Neuron (in vitro differentiated cells): ENCODE results near the gene GALR3.
A peak's percentile ranks its signal among the peaks of the same experiment; 100 is the strongest.

Source experiments
- H2AFZ ChIP-seq: one replicate; pipeline ENCODE4 v1.6.1; 2013; ENCODE audit warnings: low read depth, mild to moderate bottlenecking, inconsistent platforms, low read length, moderate library complexity
- H3K27me3 ChIP-seq: one replicate; pipeline ENCODE4 v1.6.1; 2013; ENCODE audit warnings: low read length; ENCODE audit not compliant: insufficient read depth
- H3K36me3 ChIP-seq: one replicate; pipeline ENCODE4 v1.6.1; 2013; ENCODE audit warnings: low read length; ENCODE audit not compliant: insufficient read depth
- H3K4me1 ChIP-seq: one replicate; pipeline ENCODE4 v1.6.1; 2013; ENCODE audit warnings: low read length; ENCODE audit not compliant: insufficient read depth
- H3K4me3 ChIP-seq: 2 replicates; pipeline ENCODE4 v1.5.1; 2013; ENCODE audit warnings: mild to moderate bottlenecking, low read length, moderate library complexity
- H3K9me3 ChIP-seq: one replicate; pipeline ENCODE4 v1.6.1; 2013; ENCODE audit warnings: low read length

The GALR3 gene

DNA sequence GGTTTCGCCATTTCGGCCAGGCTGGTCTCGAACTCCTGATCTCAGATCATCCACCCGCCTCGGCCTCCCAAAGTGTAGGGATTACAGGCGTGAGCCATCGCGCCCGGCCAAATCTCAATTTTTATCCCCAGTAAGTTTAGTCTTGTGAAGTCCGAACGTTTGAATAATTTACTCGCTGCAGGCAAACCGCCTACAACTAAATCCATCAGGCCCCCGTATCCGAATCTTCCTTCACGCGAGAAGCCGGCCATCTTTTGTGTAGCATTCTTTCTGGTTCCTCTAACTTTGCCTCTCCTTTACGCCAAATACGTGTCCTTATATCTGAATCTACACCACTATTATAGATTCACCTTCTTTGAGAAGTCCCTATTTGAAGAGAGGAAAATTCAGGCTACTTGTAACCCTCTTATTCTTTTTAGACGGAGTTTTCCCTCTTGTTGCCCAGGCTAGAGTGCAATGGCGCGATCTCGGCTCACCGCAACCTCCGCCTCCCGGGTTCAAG is 25.5 kb downstream of the GALR3 start:
- Histone ChIP-seq H2AFZ (no peak overlapping the region), H3K27me3 (no peaks in the 10 kb centered on the region), H3K9me3 (no peaks in the 10 kb centered on the region), H3K36me3 (peaks cover 29% of the 10 kb centered on the region), H3K4me1 (peaks cover 17% of the 10 kb centered on the region), H3K4me3 (peak overlapping the region; percentile 79)

DNA sequence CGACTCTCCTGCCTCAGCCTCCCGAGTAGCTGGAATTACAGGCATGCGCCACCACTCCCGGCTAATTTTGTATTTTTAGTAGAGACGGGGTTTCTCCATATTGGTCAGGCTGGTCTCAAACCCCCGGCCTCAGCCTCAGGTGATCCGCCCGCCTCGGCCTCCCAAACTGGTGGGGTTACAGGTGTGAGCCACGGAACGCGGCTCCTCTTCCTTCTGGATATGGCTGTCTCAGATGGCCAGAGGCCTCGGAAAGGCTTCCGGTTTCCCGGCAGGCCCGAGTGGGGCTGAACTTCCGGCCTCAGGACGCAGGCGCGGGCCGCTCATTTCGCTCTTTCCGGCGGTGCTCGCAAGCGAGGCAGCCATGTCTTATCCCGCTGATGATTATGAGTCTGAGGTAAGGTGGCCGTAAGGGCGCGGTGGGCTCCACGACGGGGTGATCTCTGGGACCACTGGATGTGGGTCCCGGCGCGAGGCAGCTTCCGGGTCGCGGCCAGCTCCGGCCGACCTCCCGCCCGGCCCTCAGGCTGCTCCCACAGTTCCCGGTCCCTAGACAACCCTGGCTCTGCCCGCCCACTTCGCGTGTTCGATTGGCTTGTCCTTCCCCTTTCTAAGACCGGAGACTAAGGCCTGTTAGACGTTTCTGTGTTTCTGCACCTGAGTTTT is 26.0 kb downstream of the GALR3 start, which contains the start of gene EIF3L:
Gene EIF3L (plus strand): TSS at position 331 of the 663 bp plus-strand sequence. CDS start 31 bp downstream, at position 362.
- H3K4me3 ChIP-seq = peak within 1 kb of the TSS; percentile 79
- peaks cover 33% of the 10 kb centered on the region for H3K36me3 ChIP-seq
- H2AFZ ChIP-seq = no peak within 1 kb of the TSS
- H3K27me3 ChIP-seq = no peaks in the 10 kb centered on the region
- H3K4me1 ChIP-seq = peaks cover 17% of the 10 kb centered on the region
- no peaks in the 10 kb centered on the region for H3K9me3 ChIP-seq

- Histone ChIP-seq H3K4me3 (peak overlapping the region; percentile 20), H3K36me3 (peaks cover 48% of the 10 kb centered on the region)
Measured at GRCh38 chr22:37850801-37851200, 27.6 kb downstream of the GALR3 start.

DNA sequence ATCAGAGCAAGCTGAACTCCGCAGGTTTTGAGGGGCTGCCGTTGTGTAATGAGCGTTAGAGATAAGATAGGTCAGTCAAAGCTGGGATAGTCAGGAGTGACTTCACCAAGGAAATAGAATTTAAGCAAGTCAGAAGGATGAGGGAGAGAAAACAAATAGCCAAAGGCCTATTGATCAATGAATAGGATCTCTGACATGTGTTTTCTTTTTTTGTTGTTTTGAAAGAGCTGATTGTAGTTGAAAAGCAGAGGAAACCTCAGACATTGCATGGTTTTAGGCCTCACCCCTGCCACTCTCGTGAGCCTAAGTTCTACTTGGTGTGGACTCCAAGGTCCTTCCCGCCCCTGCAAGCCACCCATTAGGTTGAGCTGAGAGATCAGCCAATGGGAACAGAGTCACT is 29.2 kb downstream of the GALR3 start:
- no peak overlapping the region for H2AFZ ChIP-seq
- H3K27me3 ChIP-seq = no peaks in the 10 kb centered on the region
- peaks cover 17% of the 10 kb centered on the region for H3K4me1 ChIP-seq
- H3K9me3 ChIP-seq = no peaks in the 10 kb centered on the region
- peaks cover 55% of the 10 kb centered on the region for H3K36me3 ChIP-seq
- H3K4me3 ChIP-seq = no peak overlapping the region

More at GRCh38 chr22:37850801-37851200, 27.6 kb downstream of the GALR3 start:
- no peaks in the 10 kb centered on the region for H3K9me3 ChIP-seq
- peaks cover 17% of the 10 kb centered on the region for H3K4me1 ChIP-seq
- H2AFZ ChIP-seq = no peak overlapping the region
- H3K27me3 ChIP-seq = no peaks in the 10 kb centered on the region

DNA sequence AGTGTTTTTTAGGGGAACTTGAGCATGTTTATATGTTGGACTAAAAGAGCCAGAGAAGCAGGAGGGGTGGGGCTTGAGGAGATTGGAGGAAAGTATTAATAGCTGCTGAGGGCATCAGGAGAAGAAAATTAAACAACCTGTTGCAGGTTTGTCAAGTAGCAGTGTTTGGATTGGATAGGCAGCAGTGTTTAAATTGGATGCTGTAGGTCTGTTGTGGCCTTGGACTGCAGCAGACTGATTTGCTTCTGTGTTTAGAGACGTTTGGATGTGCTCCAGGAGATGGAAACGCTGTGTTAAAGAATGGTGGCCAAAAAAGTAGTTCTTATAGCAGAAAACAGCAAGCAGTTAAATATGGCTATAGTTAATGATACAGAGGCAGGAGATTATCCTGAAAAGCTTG is 31.8 kb downstream of the GALR3 start:
- peaks cover 71% of the 10 kb centered on the region for H3K36me3 ChIP-seq
- no peaks in the 10 kb centered on the region for H3K9me3 ChIP-seq
- H3K4me1 ChIP-seq = peaks cover 9% of the 10 kb centered on the region
- H3K27me3 ChIP-seq = no peaks in the 10 kb centered on the region
- no peak overlapping the region for H2AFZ ChIP-seq
- no peak overlapping the region for H3K4me3 ChIP-seq

DNA sequence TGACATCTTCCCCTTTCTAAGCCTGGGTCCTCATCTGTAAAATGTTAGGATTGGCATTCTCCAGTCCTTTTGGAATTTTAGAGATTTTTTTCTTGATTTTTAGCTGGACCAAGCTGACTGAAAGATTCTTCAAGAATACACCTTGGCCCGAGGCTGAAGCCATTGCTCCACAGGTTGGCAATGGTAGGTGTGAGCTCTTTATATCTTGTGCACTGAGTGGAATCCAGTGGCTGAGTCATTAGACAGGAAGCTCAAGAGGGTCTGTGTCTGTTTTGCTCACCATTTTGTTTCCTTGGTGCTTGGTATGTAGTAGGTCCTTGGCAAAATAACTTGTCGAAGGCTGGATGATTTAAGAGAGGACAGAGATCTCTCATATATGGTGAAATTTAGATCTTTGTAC is 32.3 kb downstream of the GALR3 start:
- Histone ChIP-seq H3K27me3 (no peaks in the 10 kb centered on the region), H3K4me1 (peaks cover 4% of the 10 kb centered on the region), H3K9me3 (no peaks in the 10 kb centered on the region), H3K4me3 (no peak overlapping the region), H2AFZ (no peak overlapping the region), H3K36me3 (peaks cover 75% of the 10 kb centered on the region)

GRCh38 chr22:37860796-37861421 is 37.7 kb downstream of the GALR3 start:
- H3K9me3 ChIP-seq = no peaks in the 10 kb centered on the region
- no peak overlapping the region for H2AFZ ChIP-seq
- H3K4me1 ChIP-seq = peaks cover 5% of the 10 kb centered on the region
- H3K27me3 ChIP-seq = no peaks in the 10 kb centered on the region
- H3K36me3 ChIP-seq = peaks cover 74% of the 10 kb centered on the region
- H3K4me3 ChIP-seq = no peak overlapping the region

- Histone ChIP-seq H2AFZ (no peak overlapping the region), H3K4me1 (peaks cover 5% of the 10 kb centered on the region), H3K9me3 (no peaks in the 10 kb centered on the region), H3K36me3 (peaks cover 80% of the 10 kb centered on the region), H3K27me3 (no peaks in the 10 kb centered on the region), H3K4me3 (no peak overlapping the region)
Measured at GRCh38 chr22:37862570-37863325, 39.6 kb downstream of the GALR3 start.

GRCh38 chr22:37865510-37865909 is 42.3 kb downstream of the GALR3 start:
- Histone ChIP-seq H3K36me3 (peaks cover 83% of the 10 kb centered on the region), H3K4me1 (peaks cover 5% of the 10 kb centered on the region), H3K4me3 (no peak overlapping the region), H3K9me3 (no peaks in the 10 kb centered on the region), H2AFZ (no peak overlapping the region), H3K27me3 (no peaks in the 10 kb centered on the region)

GRCh38 chr22:37870273-37870672 is 47.1 kb downstream of the GALR3 start:
- H3K4me3 ChIP-seq = no peak overlapping the region
- peaks cover 81% of the 10 kb centered on the region for H3K36me3 ChIP-seq
- H3K27me3 ChIP-seq = no peaks in the 10 kb centered on the region
- H3K9me3 ChIP-seq = no peaks in the 10 kb centered on the region
- H3K4me1 ChIP-seq = no peaks in the 10 kb centered on the region
- no peak overlapping the region for H2AFZ ChIP-seq
